Liver (tissue), 9 donors: ENCODE results near the gene RNF13. TPM values are rescaled to one million over a fixed set of nuclear protein-coding genes. Genes with fewer than 3 reads are reported as not detected.

ENCODE experiments used
- DNase-seq: peaks from one replicate; pipeline ENCODE4 v3.0.0-alpha.2; 2017; ENCODE audit warnings: low spot score
- H3K27ac ChIP-seq, 2 donors: one replicate each; pipeline ENCODE4 v1.7.0; 2013; ENCODE audit warnings: inconsistent platforms in 2 of 2, low read length in 2 of 2, control low read depth in 1 of 2, low read depth in 1 of 2, mild to moderate bottlenecking in 1 of 2
- H3K27me3 ChIP-seq, 4 donors: one replicate each; pipeline versions ENCODE4 v1.6.1 to v1.7.0; 2013; ENCODE audit warnings: low read length in 3 of 4, inconsistent platforms in 1 of 4, mild to moderate bottlenecking in 1 of 4, moderate library complexity in 1 of 4; ENCODE audit not compliant: control insufficient read depth in 4 of 4, insufficient read depth in 4 of 4
- H3K36me3 ChIP-seq, 4 donors: one replicate each; pipeline versions ENCODE4 v1.6.1 to v1.7.0; 2013; ENCODE audit warnings: low read length in 3 of 4, mild to moderate bottlenecking in 3 of 4, low read depth in 1 of 4, moderate library complexity in 1 of 4; ENCODE audit not compliant: control insufficient read depth in 4 of 4, insufficient read depth in 3 of 4
- H3K4me1 ChIP-seq, 4 donors: one replicate each; pipeline versions ENCODE4 v1.6.1 to v1.7.0; 2013; ENCODE audit warnings: low read length in 3 of 4, mild to moderate bottlenecking in 3 of 4, moderate library complexity in 1 of 4; ENCODE audit not compliant: control insufficient read depth in 4 of 4, insufficient read depth in 4 of 4
- H3K4me3 ChIP-seq, 3 donors: one replicate each; pipeline versions ENCODE4 v1.6.1 to v1.7.0; 2013; ENCODE audit warnings: low read length in 3 of 3, control low read depth in 1 of 3, low read depth in 1 of 3, mild to moderate bottlenecking in 1 of 3
- H3K9ac ChIP-seq, 2 donors: one replicate each; pipeline ENCODE4 v1.7.0; 2013; ENCODE audit warnings: low read length in 2 of 2, mild to moderate bottlenecking in 2 of 2, moderate library complexity in 2 of 2, control low read depth in 1 of 2, low read depth in 1 of 2
- H3K9me3 ChIP-seq, 4 donors: one replicate each; pipeline versions ENCODE4 v1.6.1 to v1.7.0; 2013; ENCODE audit warnings: low read length in 3 of 4; ENCODE audit not compliant: control insufficient read depth in 4 of 4
- EGR1 ChIP-seq, 2 donors: IDR thresholded peaks; 2 replicates each; pipeline ENCODE4 v1.6.1; 2016 to 2018; ENCODE audit warnings: antibody characterized with exemption in 2 of 2, low read depth in 2 of 2
- FOXA2 ChIP-seq: IDR thresholded peaks from 2 replicates; pipeline ENCODE4 v1.6.1; 2016; ENCODE audit warnings: antibody characterized with exemption
- GABPA ChIP-seq, 2 donors: IDR thresholded peaks in 1 of 2; conservative IDR thresholded peaks in 1 of 2; 2 replicates each; pipeline ENCODE4 v1.6.1; 2016; ENCODE audit warnings: antibody characterized with exemption in 2 of 2, mild to moderate bottlenecking in 1 of 2, moderate library complexity in 1 of 2
- HNF4A ChIP-seq, 2 donors: conservative IDR thresholded peaks; 2 replicates each; pipeline ENCODE4 v1.6.1; 2016; ENCODE audit warnings: antibody characterized with exemption in 2 of 2, mild to moderate bottlenecking in 2 of 2
- HNF4G ChIP-seq: IDR thresholded peaks from 2 replicates; pipeline ENCODE4 v1.6.1; 2016; ENCODE audit warnings: antibody characterized with exemption
- JUND ChIP-seq, 2 donors: IDR thresholded peaks; 2 replicates each; pipeline ENCODE4 v1.6.1; 2016; ENCODE audit warnings: antibody characterized with exemption in 2 of 2
- NR2F2 ChIP-seq: IDR thresholded peaks from 2 replicates; pipeline ENCODE4 v1.6.1; 2016; ENCODE audit warnings: antibody characterized with exemption
- RAD21 ChIP-seq, 2 donors: IDR thresholded peaks; 2 replicates each; pipeline ENCODE4 v1.6.1; 2016; ENCODE audit warnings: antibody characterized with exemption in 2 of 2, mild to moderate bottlenecking in 2 of 2
- RXRA ChIP-seq, 2 donors: IDR thresholded peaks; 2 replicates each; pipeline ENCODE4 v1.6.1; 2017 to 2018; ENCODE audit warnings: antibody characterized with exemption in 2 of 2, mild to moderate bottlenecking in 1 of 2
- SP1 ChIP-seq: IDR thresholded peaks from 2 replicates; pipeline ENCODE4 v1.6.1; 2018; ENCODE audit warnings: antibody characterized with exemption, mild to moderate bottlenecking
- TAF1 ChIP-seq: conservative IDR thresholded peaks from 2 replicates; pipeline ENCODE4 v1.6.1; 2016; ENCODE audit warnings: antibody characterized with exemption, mild to moderate bottlenecking
- YY1 ChIP-seq: IDR thresholded peaks from 2 replicates; pipeline ENCODE4 v1.6.1; 2016; ENCODE audit warnings: antibody characterized with exemption, mild to moderate bottlenecking
- WGBS: extraction: QIAGEN DNeasy Blood & Tissue Kit; methylation state at CpG from one replicate; pipeline ENCODE4 v1.1.7; 2013; 5-methylcytosine and 5-hydroxymethylcytosine counted together
- polyA plus RNA-seq, 2 donors: library from polyadenylated mRNA; stranded (reverse) in 1 of 2; unstranded in 1 of 2; fragments of 200-250 nt in 1 of 2; fragments of >200 nt in 1 of 2; fragmentation: Nextera tagmentation in 1 of 2; extraction: Ambion mirVana in 1 of 2; gene quantifications; one replicate each; pipeline versions ENCODE4 v1.2.1 to v1.2.3, GENCODE V29; 2013 to 2015
- total RNA-seq, 2 donors: library from RNA; depleted of rRNA; stranded (reverse); fragments of >200 nt; gene quantifications; one replicate each; pipeline ENCODE4 v1.2.3, GENCODE V29; 2014
- TF ChIP-seq, protein P1 (sequence below): IDR thresholded peaks from 2 replicates; pipeline ENCODE4 v1.6.1; 2016; ENCODE audit warnings: antibody characterized with exemption
- TF ChIP-seq, protein P2 (sequence below): IDR thresholded peaks from 2 replicates; pipeline ENCODE4 v1.6.1; 2016; ENCODE audit warnings: antibody characterized with exemption
- TF ChIP-seq, protein P3 (sequence below): fragments of 150-350 bp; IDR thresholded peaks from 2 replicates; pipeline ENCODE4 v1.5.1; 2017; ENCODE audit warnings: improper control_type of control experiment, low read depth, low read length; ENCODE audit not compliant: missing input control
- TF ChIP-seq, protein P4 (sequence below): IDR thresholded peaks from 2 replicates; pipeline ENCODE4 v1.6.1; 2016; ENCODE audit warnings: antibody characterized with exemption
- TF ChIP-seq, protein P5 (sequence below): IDR thresholded peaks from 2 replicates; pipeline ENCODE4 v1.6.1; 2016; ENCODE audit warnings: antibody characterized with exemption, mild to moderate bottlenecking
- donor health status: healthy.
- donor health status: healthy.
- donor health status: healthy.
- donor health status: healthy.
- donor health status: healthy.

The RNF13 gene
- total and polyA plus RNA-seq, 4 donors: 31.3 to 70.5 (median 59.9) TPM

DNA sequence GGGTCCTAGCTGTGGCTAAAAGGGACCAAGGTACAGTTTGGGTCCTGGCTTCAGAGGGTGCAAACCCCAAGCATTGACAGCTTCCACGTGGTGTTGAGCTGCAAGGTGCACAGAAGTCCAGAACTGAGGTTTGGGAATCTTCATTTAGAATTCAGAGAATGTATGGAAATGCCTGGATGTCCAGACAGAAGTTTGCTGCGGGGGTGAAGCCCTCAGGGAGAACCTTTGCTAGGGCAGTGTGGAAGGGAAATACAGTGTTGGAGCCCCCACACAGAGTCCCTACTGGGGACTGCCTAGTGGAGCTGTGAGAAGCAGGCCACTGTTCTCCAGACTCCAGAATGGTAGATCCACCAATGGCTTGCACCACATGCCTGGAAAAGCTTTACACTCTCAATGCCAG lies 17.9 kb downstream of the RNF13 start:
- WGBS: 93% methylated on average over 2 of the region's 2 CpGs
- Histone ChIP-seq H3K4me3 (no peak overlapping the region), H3K36me3 (peaks cover 0 to 2% (median 0%) of the 10 kb centered on the region in 4 donors), H3K9ac (no peak overlapping the region), H3K27me3 (no peaks in the 10 kb centered on the region), H3K4me1 (peaks cover 0 to 4% (median 0%) of the 10 kb centered on the region in 4 donors), H3K9me3 (peaks cover 4 to 7% (median 5%) of the 10 kb centered on the region in 4 donors), H3K27ac (no peak overlapping the region)
- TF ChIP-seq JUND (IDR thresholded peaks at IDR 0.05): no peak
- TF ChIP-seq, protein P1, sequence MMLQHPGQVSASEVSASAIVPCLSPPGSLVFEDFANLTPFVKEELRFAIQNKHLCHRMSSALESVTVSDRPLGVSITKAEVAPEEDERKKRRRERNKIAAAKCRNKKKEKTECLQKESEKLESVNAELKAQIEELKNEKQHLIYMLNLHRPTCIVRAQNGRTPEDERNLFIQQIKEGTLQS: no peak
- TF ChIP-seq FOXA2: no peak
- no peak for TF ChIP-seq NR2F2
- TF ChIP-seq HNF4G: no peak
- TF ChIP-seq, protein P2, sequence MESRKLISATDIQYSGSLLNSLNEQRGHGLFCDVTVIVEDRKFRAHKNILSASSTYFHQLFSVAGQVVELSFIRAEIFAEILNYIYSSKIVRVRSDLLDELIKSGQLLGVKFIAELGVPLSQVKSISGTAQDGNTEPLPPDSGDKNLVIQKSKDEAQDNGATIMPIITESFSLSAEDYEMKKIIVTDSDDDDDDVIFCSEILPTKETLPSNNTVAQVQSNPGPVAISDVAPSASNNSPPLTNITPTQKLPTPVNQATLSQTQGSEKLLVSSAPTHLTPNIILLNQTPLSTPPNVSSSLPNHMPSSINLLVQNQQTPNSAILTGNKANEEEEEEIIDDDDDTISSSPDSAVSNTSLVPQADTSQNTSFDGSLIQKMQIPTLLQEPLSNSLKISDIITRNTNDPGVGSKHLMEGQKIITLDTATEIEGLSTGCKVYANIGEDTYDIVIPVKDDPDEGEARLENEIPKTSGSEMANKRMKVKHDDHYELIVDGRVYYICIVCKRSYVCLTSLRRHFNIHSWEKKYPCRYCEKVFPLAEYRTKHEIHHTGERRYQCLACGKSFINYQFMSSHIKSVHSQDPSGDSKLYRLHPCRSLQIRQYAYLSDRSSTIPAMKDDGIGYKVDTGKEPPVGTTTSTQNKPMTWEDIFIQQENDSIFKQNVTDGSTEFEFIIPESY: no peak
- TF ChIP-seq SP1: no peak
- TF ChIP-seq TAF1: no peak
- TF ChIP-seq GABPA (IDR thresholded peaks at IDR 0.05 in 1 of 2, conservative IDR thresholded peaks at IDR 0.05 in 1 of 2): no peak
- TF ChIP-seq, protein P3, sequence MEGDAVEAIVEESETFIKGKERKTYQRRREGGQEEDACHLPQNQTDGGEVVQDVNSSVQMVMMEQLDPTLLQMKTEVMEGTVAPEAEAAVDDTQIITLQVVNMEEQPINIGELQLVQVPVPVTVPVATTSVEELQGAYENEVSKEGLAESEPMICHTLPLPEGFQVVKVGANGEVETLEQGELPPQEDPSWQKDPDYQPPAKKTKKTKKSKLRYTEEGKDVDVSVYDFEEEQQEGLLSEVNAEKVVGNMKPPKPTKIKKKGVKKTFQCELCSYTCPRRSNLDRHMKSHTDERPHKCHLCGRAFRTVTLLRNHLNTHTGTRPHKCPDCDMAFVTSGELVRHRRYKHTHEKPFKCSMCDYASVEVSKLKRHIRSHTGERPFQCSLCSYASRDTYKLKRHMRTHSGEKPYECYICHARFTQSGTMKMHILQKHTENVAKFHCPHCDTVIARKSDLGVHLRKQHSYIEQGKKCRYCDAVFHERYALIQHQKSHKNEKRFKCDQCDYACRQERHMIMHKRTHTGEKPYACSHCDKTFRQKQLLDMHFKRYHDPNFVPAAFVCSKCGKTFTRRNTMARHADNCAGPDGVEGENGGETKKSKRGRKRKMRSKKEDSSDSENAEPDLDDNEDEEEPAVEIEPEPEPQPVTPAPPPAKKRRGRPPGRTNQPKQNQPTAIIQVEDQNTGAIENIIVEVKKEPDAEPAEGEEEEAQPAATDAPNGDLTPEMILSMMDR: no peak
- no peak for TF ChIP-seq YY1
- TF ChIP-seq RAD21 (IDR thresholded peaks at IDR 0.05): no peak
- TF ChIP-seq RXRA (IDR thresholded peaks at IDR 0.05): no peak
- TF ChIP-seq, protein P4, sequence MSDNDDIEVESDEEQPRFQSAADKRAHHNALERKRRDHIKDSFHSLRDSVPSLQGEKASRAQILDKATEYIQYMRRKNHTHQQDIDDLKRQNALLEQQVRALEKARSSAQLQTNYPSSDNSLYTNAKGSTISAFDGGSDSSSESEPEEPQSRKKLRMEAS: no peak
- TF ChIP-seq EGR1 (IDR thresholded peaks at IDR 0.05; ENCODE audit: low read depth in 2 of 2): no peak
- TF ChIP-seq HNF4A (conservative IDR thresholded peaks at IDR 0.05): no peak
- DNase-seq: no peak

DNA sequence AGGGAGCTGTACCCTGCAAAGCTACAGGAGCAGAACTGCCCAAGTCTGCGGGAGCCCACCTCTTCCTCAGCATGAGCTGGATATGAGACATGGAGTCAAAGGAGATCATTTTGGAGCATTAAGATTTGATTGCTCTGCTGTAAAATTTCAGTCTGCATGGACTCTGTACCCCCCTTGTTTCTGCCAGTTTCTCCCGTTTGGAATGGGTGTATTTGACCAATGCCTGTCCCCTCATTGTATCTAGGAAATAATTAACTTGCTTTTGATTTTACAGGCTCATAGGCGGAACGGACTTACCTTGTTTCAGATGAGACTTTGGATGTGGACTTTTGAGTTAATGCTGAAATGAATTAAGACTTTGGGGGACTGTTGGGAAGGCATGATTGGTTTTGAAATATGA lies 18.3 kb downstream of the RNF13 start:
- H3K9me3 ChIP-seq: peaks cover 4 to 7% (median 5%) of the 10 kb centered on the region in 4 donors

More for the DNA sequence above, 18.3 kb downstream of the RNF13 start:
- 47% methylated on average over 4 of the region's 4 CpGs for WGBS
- Histone ChIP-seq H3K4me1 (peaks cover 0 to 4% (median 0%) of the 10 kb centered on the region in 4 donors), H3K27ac (no peak overlapping the region), H3K36me3 (peaks cover 0 to 2% (median 0%) of the 10 kb centered on the region in 4 donors), H3K4me3 (no peak overlapping the region), H3K27me3 (no peaks in the 10 kb centered on the region), H3K9ac (no peak overlapping the region)
- no peak for DNase-seq
- peak; percentile 75 to 86 for TF ChIP-seq HNF4A (conservative IDR thresholded peaks at IDR 0.05)
- TF ChIP-seq HNF4G: peak; percentile 55
- TF ChIP-seq, protein P5, sequence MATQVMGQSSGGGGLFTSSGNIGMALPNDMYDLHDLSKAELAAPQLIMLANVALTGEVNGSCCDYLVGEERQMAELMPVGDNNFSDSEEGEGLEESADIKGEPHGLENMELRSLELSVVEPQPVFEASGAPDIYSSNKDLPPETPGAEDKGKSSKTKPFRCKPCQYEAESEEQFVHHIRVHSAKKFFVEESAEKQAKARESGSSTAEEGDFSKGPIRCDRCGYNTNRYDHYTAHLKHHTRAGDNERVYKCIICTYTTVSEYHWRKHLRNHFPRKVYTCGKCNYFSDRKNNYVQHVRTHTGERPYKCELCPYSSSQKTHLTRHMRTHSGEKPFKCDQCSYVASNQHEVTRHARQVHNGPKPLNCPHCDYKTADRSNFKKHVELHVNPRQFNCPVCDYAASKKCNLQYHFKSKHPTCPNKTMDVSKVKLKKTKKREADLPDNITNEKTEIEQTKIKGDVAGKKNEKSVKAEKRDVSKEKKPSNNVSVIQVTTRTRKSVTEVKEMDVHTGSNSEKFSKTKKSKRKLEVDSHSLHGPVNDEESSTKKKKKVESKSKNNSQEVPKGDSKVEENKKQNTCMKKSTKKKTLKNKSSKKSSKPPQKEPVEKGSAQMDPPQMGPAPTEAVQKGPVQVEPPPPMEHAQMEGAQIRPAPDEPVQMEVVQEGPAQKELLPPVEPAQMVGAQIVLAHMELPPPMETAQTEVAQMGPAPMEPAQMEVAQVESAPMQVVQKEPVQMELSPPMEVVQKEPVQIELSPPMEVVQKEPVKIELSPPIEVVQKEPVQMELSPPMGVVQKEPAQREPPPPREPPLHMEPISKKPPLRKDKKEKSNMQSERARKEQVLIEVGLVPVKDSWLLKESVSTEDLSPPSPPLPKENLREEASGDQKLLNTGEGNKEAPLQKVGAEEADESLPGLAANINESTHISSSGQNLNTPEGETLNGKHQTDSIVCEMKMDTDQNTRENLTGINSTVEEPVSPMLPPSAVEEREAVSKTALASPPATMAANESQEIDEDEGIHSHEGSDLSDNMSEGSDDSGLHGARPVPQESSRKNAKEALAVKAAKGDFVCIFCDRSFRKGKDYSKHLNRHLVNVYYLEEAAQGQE: no peak
- TF ChIP-seq SP1: peak; percentile 55
- no peak for TF ChIP-seq GABPA (IDR thresholded peaks at IDR 0.05 in 1 of 2, conservative IDR thresholded peaks at IDR 0.05 in 1 of 2)
- TF ChIP-seq, protein P2: no peak
- peak in 1 of 2 donors; percentile 3 for TF ChIP-seq RAD21 (IDR thresholded peaks at IDR 0.05)
